WTC11 (cell line): Measurements from ENCODE around the gene KNSTRN. TPM values are rescaled to one million over a fixed set of nuclear protein-coding genes. Genes with fewer than 3 reads are reported as not detected.

Experiments
- ELF4 ChIP-seq: sonication (generic); formaldehyde crosslinking; IDR thresholded peaks from 2 replicates; pipeline ENCODE4 v1.8.1; 2022; ENCODE audit warnings: low read depth, mild to moderate bottlenecking, moderate library complexity, missing genetic modification reagents
- GABPB1 ChIP-seq: sonication (generic); formaldehyde crosslinking; IDR thresholded peaks from 2 replicates; pipeline ENCODE4 v1.8.1; 2023; ENCODE audit warnings: mild to moderate bottlenecking, missing genetic modification reagents
- MXD4 ChIP-seq: fragments of 250-450 bp; sonication (Bioruptor Pico); IDR thresholded peaks from 2 replicates; pipeline ENCODE4 v1.8.0; 2021; ENCODE audit warnings: mild to moderate bottlenecking, moderate library complexity, borderline replicate concordance
- MYBL2 ChIP-seq: sonication (generic); formaldehyde crosslinking; IDR thresholded peaks from 2 replicates; pipeline ENCODE4 v1.8.1; 2023; ENCODE audit warnings: mild to moderate bottlenecking, moderate library complexity, missing genetic modification reagents
- NFYB ChIP-seq: sonication (generic); formaldehyde crosslinking; conservative IDR thresholded peaks from 2 replicates; pipeline ENCODE4 v1.8.0; 2022; ENCODE audit warnings: low read depth, missing genetic modification reagents
- NR3C1 ChIP-seq: sonication (generic); formaldehyde crosslinking; conservative IDR thresholded peaks from 2 replicates; pipeline ENCODE4 v1.8.1; 2023; ENCODE audit warnings: low read depth, mild to moderate bottlenecking, missing genetic modification reagents
- OVOL2 ChIP-seq: fragments of 250-450 bp; sonication (Bioruptor Pico); IDR thresholded peaks from 2 replicates; pipeline ENCODE4 v1.9.0; 2021; ENCODE audit warnings: mild to moderate bottlenecking, borderline replicate concordance
- SMAD4 ChIP-seq: sonication (generic); formaldehyde crosslinking; IDR thresholded peaks from 2 replicates; pipeline ENCODE4 v1.8.0; 2022; ENCODE audit warnings: mild to moderate bottlenecking, missing genetic modification reagents
- SOX15 ChIP-seq: fragments of 250-450 bp; sonication (Bioruptor Pico); IDR thresholded peaks from 2 replicates; pipeline ENCODE4 v1.9.0; 2021; ENCODE audit warnings: mild to moderate bottlenecking
- TEAD4 ChIP-seq: sonication (generic); formaldehyde crosslinking; IDR thresholded peaks from 2 replicates; pipeline ENCODE4 v1.8.0; 2022; ENCODE audit warnings: mild to moderate bottlenecking, missing genetic modification reagents
- TP53 ChIP-seq: sonication (generic); formaldehyde crosslinking; IDR thresholded peaks from 2 replicates; pipeline ENCODE4 v1.8.1; 2023; ENCODE audit warnings: mild to moderate bottlenecking, missing genetic modification reagents
- ZBTB43 ChIP-seq: sonication (generic); formaldehyde crosslinking; IDR thresholded peaks from 2 replicates; pipeline ENCODE4 v1.8.1; 2023; ENCODE audit warnings: mild to moderate bottlenecking, missing genetic modification reagents
- ZNF138 ChIP-seq: sonication (generic); formaldehyde crosslinking; conservative IDR thresholded peaks from 2 replicates; pipeline ENCODE4 v1.8.1; 2022; ENCODE audit warnings: mild to moderate bottlenecking, moderate library complexity, missing genetic modification reagents
- ZNF232 ChIP-seq: sonication (generic); formaldehyde crosslinking; IDR thresholded peaks from 2 replicates; pipeline ENCODE4 v1.8.0; 2022; ENCODE audit warnings: mild to moderate bottlenecking, missing genetic modification reagents
- ZNF317 ChIP-seq: sonication (generic); formaldehyde crosslinking; IDR thresholded peaks from 2 replicates; pipeline ENCODE4 v1.8.1; 2023; ENCODE audit warnings: low read depth, mild to moderate bottlenecking, moderate library complexity, missing genetic modification reagents, borderline replicate concordance
- total RNA-seq: library from RNA; stranded (reverse); gene quantifications from 3 replicates; pipeline ENCODE4 v1.2.3, GENCODE V29; 2021
- TF ChIP-seq, protein P1 (sequence below): sonication (generic); formaldehyde crosslinking; IDR thresholded peaks from 2 replicates; pipeline ENCODE4 v1.8.0; 2023; ENCODE audit warnings: missing genetic modification reagents, mild to moderate bottlenecking, borderline replicate concordance
- TF ChIP-seq, protein P2 (sequence below): sonication (generic); formaldehyde crosslinking; IDR thresholded peaks from 2 replicates; pipeline ENCODE4 v1.8.1; 2022; ENCODE audit warnings: low read depth, mild to moderate bottlenecking, moderate library complexity, missing genetic modification reagents, borderline replicate concordance
- TF ChIP-seq, protein P3 (sequence below): fragments of 200-600 bp; IDR thresholded peaks from 2 replicates; pipeline ENCODE4 v1.8.0; 2022; ENCODE audit warnings: antibody characterized with exemption
- TF ChIP-seq, protein P4 (sequence below): sonication (generic); formaldehyde crosslinking; IDR thresholded peaks from 2 replicates; pipeline ENCODE4 v1.8.0; 2022; ENCODE audit warnings: mild to moderate bottlenecking, missing genetic modification reagents

Gene KNSTRN
- total RNA-seq, 1 experiment from 2014 or later, result 73.4 TPM

GRCh38 chr15:40357723-40358470 is 24.6 kb upstream of the KNSTRN start, which contains the start of gene DISP2 (continued):
- TF ChIP-seq NR3C1 (CRISPR knock-in tag) (no peak), MXD4 (no peak), NFYB (CRISPR knock-in tag) (peak; percentile 42; the same call in 1 of the 2 replicates), GABPB1 (CRISPR knock-in tag) (no peak), ZNF317 (no peak), SMAD4 (CRISPR knock-in tag) (no peak), ZBTB43 (CRISPR knock-in tag) (0 out of 2 replicates have a peak, but pooled peaks have one; percentile 37), SOX15 (no peak), OVOL2 (CRISPR knock-in tag) (no peak), ZNF232 (CRISPR knock-in tag) (no peak), TP53 (CRISPR knock-in tag) (no peak), TEAD4 (CRISPR knock-in tag) (peak; percentile 58; the same call in 1 of the 2 replicates), ELF4 (CRISPR knock-in tag) (no peak), ZNF138 (CRISPR knock-in tag) (no peak), MYBL2 (CRISPR knock-in tag) (peak; percentile 56; the same call in 1 of the 2 replicates)
- TF ChIP-seq, protein P1, sequence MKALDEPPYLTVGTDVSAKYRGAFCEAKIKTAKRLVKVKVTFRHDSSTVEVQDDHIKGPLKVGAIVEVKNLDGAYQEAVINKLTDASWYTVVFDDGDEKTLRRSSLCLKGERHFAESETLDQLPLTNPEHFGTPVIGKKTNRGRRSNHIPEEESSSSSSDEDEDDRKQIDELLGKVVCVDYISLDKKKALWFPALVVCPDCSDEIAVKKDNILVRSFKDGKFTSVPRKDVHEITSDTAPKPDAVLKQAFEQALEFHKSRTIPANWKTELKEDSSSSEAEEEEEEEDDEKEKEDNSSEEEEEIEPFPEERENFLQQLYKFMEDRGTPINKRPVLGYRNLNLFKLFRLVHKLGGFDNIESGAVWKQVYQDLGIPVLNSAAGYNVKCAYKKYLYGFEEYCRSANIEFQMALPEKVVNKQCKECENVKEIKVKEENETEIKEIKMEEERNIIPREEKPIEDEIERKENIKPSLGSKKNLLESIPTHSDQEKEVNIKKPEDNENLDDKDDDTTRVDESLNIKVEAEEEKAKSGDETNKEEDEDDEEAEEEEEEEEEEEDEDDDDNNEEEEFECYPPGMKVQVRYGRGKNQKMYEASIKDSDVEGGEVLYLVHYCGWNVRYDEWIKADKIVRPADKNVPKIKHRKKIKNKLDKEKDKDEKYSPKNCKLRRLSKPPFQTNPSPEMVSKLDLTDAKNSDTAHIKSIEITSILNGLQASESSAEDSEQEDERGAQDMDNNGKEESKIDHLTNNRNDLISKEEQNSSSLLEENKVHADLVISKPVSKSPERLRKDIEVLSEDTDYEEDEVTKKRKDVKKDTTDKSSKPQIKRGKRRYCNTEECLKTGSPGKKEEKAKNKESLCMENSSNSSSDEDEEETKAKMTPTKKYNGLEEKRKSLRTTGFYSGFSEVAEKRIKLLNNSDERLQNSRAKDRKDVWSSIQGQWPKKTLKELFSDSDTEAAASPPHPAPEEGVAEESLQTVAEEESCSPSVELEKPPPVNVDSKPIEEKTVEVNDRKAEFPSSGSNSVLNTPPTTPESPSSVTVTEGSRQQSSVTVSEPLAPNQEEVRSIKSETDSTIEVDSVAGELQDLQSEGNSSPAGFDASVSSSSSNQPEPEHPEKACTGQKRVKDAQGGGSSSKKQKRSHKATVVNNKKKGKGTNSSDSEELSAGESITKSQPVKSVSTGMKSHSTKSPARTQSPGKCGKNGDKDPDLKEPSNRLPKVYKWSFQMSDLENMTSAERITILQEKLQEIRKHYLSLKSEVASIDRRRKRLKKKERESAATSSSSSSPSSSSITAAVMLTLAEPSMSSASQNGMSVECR (CRISPR knock-in tag), result no peak
- TF ChIP-seq, protein P2, sequence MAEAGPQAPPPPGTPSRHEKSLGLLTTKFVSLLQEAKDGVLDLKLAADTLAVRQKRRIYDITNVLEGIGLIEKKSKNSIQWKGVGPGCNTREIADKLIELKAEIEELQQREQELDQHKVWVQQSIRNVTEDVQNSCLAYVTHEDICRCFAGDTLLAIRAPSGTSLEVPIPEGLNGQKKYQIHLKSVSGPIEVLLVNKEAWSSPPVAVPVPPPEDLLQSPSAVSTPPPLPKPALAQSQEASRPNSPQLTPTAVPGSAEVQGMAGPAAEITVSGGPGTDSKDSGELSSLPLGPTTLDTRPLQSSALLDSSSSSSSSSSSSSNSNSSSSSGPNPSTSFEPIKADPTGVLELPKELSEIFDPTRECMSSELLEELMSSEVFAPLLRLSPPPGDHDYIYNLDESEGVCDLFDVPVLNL (CRISPR knock-in tag), result 0 out of 2 replicates have a peak, but pooled peaks have one; percentile 39
- TF ChIP-seq, protein P3, sequence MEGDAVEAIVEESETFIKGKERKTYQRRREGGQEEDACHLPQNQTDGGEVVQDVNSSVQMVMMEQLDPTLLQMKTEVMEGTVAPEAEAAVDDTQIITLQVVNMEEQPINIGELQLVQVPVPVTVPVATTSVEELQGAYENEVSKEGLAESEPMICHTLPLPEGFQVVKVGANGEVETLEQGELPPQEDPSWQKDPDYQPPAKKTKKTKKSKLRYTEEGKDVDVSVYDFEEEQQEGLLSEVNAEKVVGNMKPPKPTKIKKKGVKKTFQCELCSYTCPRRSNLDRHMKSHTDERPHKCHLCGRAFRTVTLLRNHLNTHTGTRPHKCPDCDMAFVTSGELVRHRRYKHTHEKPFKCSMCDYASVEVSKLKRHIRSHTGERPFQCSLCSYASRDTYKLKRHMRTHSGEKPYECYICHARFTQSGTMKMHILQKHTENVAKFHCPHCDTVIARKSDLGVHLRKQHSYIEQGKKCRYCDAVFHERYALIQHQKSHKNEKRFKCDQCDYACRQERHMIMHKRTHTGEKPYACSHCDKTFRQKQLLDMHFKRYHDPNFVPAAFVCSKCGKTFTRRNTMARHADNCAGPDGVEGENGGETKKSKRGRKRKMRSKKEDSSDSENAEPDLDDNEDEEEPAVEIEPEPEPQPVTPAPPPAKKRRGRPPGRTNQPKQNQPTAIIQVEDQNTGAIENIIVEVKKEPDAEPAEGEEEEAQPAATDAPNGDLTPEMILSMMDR, result no peak
- TF ChIP-seq, protein P4, sequence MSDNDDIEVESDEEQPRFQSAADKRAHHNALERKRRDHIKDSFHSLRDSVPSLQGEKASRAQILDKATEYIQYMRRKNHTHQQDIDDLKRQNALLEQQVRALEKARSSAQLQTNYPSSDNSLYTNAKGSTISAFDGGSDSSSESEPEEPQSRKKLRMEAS (CRISPR knock-in tag), result peak; percentile 67
